ENCODE measurements around the gene PPP1R12B.

Gene PPP1R12B

DNA sequence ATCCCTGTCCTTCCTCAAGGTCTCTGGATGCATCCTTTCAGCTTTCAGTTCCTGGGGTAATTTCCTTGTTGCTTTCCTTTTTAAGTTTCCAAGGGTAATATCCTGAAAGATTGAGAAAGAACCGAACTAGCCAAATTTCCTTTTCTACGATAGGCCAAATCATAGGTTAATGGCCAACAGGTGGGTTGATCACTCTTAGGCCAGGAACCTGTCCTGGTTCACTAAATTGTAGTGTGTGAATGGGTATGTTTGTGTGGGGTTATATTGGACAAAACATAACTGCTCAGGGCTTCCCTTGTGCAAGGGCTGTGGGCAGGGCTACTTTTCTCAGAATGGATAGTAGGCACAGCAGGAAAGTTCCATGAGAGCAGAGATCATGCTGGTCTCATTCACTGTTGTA, 23.9 kb upstream of the PPP1R12B start:
- DNase-seq, result no peak
- in situ Hi-C loops (cut with HindIII; ENCODE audit: low pct_ligation_motif_present, low sequenced_read_pairs), result loop anchor here (25.0 kb wide), 1 partner anchor 112 kb away; no protein-coding TSS in a partner anchor
- H3K4me3 ChIP-seq (ENCODE audit: low read depth, low read length), result no peak overlapping the region
- H3K27me3 ChIP-seq (replicated peaks), result no peaks in the 10 kb centered on the region
- H3K27ac ChIP-seq, result no peak overlapping the region
- TF ChIP-seq, protein P1, sequence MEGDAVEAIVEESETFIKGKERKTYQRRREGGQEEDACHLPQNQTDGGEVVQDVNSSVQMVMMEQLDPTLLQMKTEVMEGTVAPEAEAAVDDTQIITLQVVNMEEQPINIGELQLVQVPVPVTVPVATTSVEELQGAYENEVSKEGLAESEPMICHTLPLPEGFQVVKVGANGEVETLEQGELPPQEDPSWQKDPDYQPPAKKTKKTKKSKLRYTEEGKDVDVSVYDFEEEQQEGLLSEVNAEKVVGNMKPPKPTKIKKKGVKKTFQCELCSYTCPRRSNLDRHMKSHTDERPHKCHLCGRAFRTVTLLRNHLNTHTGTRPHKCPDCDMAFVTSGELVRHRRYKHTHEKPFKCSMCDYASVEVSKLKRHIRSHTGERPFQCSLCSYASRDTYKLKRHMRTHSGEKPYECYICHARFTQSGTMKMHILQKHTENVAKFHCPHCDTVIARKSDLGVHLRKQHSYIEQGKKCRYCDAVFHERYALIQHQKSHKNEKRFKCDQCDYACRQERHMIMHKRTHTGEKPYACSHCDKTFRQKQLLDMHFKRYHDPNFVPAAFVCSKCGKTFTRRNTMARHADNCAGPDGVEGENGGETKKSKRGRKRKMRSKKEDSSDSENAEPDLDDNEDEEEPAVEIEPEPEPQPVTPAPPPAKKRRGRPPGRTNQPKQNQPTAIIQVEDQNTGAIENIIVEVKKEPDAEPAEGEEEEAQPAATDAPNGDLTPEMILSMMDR (IDR thresholded peaks at IDR 0.05; ENCODE audit: low read depth, low read length, missing control alignments), result no peak
- H3K36me3 ChIP-seq (replicated peaks), result no peaks in the 10 kb centered on the region

DNA sequence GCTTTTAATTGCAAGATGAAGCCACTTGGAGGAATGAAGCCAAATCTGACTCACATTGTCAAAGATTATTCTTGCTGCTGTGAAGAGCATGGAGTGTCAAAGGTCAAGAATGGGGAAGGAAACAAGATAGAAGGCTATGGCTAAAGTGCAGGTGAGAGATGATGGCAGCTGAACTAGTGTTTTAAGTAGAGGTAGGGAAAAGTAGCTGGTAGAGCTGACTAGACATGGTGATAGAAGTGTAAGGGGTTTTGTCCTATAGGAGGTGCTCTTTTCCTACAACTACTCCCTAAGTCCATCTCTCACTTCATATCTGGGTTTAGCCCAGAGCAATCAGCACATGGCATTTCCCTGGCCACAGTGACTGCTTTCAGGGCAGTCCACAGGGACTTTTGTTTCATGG, 18.6 kb upstream of the PPP1R12B start:
- in situ Hi-C loops (cut with HindIII; ENCODE audit: low pct_ligation_motif_present, low sequenced_read_pairs), result no loop called here
- no peak for DNase-seq
- Histone ChIP-seq H3K4me3 (ENCODE audit: low read depth, low read length) (no peak overlapping the region), H3K36me3 (replicated peaks) (peaks cover 10% of the 10 kb centered on the region), H3K27ac (no peak overlapping the region), H3K27me3 (replicated peaks) (no peaks in the 10 kb centered on the region)
- TF ChIP-seq, protein P1 (IDR thresholded peaks at IDR 0.05; ENCODE audit: low read depth, low read length, missing control alignments), result peak; percentile 8

DNA sequence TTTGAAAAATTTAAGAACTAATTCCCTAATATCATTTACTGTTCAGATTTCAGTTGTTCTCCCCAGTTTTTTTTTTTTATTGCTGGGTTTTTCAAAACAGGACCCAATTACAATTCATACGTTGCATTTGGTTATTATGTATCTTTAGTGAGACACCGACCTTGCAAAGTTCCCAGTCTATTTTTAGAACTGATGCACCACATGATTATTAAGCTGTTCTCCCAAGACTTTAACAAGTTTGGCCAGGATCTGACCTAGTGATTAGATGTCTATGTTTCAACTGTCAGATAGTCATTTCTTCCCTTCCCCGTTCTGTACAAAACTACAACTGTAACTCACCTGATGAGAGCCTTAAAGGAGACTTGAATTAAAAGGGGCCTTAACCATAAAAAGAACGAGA, 14.6 kb upstream of the PPP1R12B start:
- H3K36me3 ChIP-seq (replicated peaks), result peaks cover 10% of the 10 kb centered on the region
- no peak overlapping the region for H3K4me3 ChIP-seq (ENCODE audit: low read depth, low read length)
- no peak for DNase-seq
- H3K27me3 ChIP-seq (replicated peaks), result no peaks in the 10 kb centered on the region
- in situ Hi-C loops (cut with HindIII; ENCODE audit: low pct_ligation_motif_present, low sequenced_read_pairs), result no loop called here
- TF ChIP-seq, protein P1 (IDR thresholded peaks at IDR 0.05; ENCODE audit: low read depth, low read length, missing control alignments), result no peak
- no peak overlapping the region for H3K27ac ChIP-seq

- H3K27me3 ChIP-seq (replicated peaks), result no peaks in the 10 kb centered on the region
- H3K4me3 ChIP-seq (ENCODE audit: low read depth, low read length), result no peak overlapping the region
- no peaks in the 10 kb centered on the region for H3K36me3 ChIP-seq (replicated peaks)
- no peak overlapping the region for H3K27ac ChIP-seq
- in situ Hi-C loops (cut with HindIII; ENCODE audit: low pct_ligation_motif_present, low sequenced_read_pairs), result no loop called here
- no peak for DNase-seq
- TF ChIP-seq, protein P1 (IDR thresholded peaks at IDR 0.05; ENCODE audit: low read depth, low read length, missing control alignments), result peak; percentile 61
These were observed 4.7 kb upstream of the PPP1R12B start for GRCh38 chr1:202343652-202344349.

DNA sequence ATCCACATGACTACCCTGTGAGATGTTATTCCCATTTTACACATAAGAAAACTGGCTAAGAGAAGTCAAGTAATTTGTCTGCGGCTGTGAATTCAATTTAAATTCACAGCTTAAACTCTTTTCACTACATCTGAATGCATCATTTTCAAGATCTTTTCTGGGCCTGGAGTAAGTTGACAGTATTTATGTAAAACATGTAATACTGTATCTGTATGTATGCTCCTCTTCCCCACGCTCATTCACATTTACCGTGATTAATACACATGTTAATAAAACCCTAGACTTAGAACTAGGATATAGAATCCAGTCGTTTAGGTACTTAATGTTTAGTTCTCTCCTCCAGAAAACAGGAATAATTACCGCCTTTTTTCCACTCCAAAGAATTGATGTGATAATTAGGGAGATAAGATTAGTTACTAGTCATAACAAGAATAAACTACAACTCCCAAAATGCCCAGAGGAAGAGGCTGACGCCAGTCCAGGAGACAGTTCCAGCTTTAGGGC, 442 bp upstream of the PPP1R12B start:
- H3K36me3 ChIP-seq (replicated peaks), result no peaks in the 10 kb centered on the region
- in situ Hi-C loops (cut with HindIII; ENCODE audit: low pct_ligation_motif_present, low sequenced_read_pairs), result no loop called here
- no peak overlapping the region for H3K27ac ChIP-seq
- H3K4me3 ChIP-seq (ENCODE audit: low read depth, low read length), result no peak overlapping the region
- H3K27me3 ChIP-seq (replicated peaks), result no peaks in the 10 kb centered on the region
- TF ChIP-seq, protein P1 (IDR thresholded peaks at IDR 0.05; ENCODE audit: low read depth, low read length, missing control alignments), result no peak
- DNase-seq, result no peak
